Measurements from ENCODE around the gene PRMT5. TPM values are rescaled to one million over a fixed set of nuclear protein-coding genes. Genes with fewer than 3 reads are reported as not detected.

The PRMT5 gene
- total RNA-seq, 1 donor from 2014 or later, result 118 TPM

DNA sequence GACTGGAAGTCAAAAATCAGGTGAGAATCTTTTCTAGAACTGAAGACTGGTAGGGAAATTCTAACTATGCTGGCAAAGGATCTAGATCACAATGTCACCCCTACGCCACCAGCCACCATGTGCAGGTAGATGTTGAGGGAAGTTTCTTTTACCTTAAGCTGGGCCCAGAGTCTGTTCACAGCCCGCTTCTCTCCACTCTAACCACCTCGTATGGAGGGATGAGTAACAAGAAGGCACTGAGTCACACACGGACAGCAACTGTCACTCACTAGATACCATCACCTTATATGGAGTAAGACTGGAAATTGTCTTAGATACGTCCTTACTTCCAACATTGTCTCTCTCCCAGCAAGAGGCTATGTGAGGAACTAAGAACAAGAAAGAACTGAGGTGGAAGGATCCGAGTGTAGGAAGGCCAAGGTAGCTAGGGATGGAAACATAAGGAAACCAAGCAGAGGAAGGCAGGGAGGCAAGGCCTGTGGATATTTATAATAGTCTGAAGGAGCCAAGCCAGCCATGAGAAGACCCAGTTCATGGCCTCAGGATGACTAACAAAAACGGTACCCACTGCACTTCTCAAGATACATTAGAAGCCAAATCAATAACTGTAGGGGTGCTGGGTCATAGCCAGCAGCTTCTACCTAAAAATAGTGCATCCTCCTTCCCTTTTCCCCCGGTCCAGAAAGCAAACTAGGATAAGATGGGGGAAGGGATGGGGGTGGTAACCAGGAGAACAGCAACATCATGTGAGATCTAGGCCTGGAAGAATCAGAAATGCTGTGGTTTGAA lies 30.7 kb downstream of the PRMT5 start:
- no peak overlapping the region for H3K27ac ChIP-seq
- no peak for DNase-seq (ENCODE audit: low spot score in 2 of 2)

DNA sequence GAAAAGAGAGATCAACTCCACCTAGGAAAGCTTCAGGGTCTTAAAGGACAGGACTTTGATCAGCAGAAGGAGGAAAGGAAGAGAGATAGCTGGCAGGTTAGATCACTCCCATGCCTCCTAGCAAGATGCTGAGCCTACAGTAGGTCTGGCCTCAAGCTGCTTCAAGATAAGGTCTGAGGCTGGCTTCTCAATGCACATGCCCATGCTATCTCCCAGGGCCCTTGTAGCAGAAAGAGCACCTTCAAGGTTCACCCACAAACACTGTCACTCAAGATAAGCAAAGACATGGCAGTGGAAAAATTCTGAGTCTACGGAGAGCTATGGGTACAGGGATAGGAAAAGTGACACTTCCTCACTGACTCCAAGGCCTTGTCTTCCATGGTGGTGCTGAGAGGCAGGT lies 31.8 kb downstream of the PRMT5 start:
- no peak for DNase-seq (ENCODE audit: low spot score in 2 of 2)
- Histone ChIP-seq H3K4me1 (no peaks in the 10 kb centered on the region), H3K27me3 (no peaks in the 10 kb centered on the region), H3K27ac (no peak overlapping the region), H3K4me3 (no peak overlapping the region), H3K36me3 (peaks cover 16 to 25% of the 10 kb centered on the region in 2 donors), H3K9me3 (no peaks in the 10 kb centered on the region)
- TF ChIP-seq, protein P1, sequence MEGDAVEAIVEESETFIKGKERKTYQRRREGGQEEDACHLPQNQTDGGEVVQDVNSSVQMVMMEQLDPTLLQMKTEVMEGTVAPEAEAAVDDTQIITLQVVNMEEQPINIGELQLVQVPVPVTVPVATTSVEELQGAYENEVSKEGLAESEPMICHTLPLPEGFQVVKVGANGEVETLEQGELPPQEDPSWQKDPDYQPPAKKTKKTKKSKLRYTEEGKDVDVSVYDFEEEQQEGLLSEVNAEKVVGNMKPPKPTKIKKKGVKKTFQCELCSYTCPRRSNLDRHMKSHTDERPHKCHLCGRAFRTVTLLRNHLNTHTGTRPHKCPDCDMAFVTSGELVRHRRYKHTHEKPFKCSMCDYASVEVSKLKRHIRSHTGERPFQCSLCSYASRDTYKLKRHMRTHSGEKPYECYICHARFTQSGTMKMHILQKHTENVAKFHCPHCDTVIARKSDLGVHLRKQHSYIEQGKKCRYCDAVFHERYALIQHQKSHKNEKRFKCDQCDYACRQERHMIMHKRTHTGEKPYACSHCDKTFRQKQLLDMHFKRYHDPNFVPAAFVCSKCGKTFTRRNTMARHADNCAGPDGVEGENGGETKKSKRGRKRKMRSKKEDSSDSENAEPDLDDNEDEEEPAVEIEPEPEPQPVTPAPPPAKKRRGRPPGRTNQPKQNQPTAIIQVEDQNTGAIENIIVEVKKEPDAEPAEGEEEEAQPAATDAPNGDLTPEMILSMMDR (IDR thresholded peaks at IDR 0.05), result no peak
- intact Hi-C loops (cut with DNase I), result no loop called here

More for the DNA sequence above, 30.7 kb downstream of the PRMT5 start:
- Histone ChIP-seq H3K36me3 (peaks cover 27 to 36% of the 10 kb centered on the region in 2 donors), H3K9me3 (no peaks in the 10 kb centered on the region), H3K4me1 (no peaks in the 10 kb centered on the region), H3K4me3 (no peak overlapping the region), H3K27me3 (no peaks in the 10 kb centered on the region)
- TF ChIP-seq, protein P1 (IDR thresholded peaks at IDR 0.05), result no peak
- intact Hi-C loops (cut with DNase I), result no loop called here

DNA sequence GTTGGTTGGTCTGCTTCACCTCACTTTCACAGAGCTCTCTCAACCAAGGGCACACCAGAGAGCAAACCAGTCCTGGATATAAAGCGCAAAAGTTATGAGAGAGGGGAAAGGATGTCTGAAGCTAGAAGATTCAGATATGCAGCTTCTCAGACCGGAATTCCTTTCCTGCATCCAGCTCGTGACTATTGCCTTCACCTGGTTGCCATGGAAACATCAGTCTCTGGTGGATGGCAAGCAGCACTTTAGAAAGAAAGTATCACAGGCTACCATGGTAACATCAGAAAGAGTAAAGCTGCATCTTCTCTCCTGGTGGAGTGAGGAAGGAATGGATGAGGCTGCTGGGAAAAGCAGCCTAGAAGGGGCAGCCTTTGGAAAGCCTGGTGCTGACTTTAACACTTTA lies 32.4 kb downstream of the PRMT5 start:
- TF ChIP-seq, protein P1 (IDR thresholded peaks at IDR 0.05), result no peak
- H3K4me1 ChIP-seq, result no peaks in the 10 kb centered on the region

DNA sequence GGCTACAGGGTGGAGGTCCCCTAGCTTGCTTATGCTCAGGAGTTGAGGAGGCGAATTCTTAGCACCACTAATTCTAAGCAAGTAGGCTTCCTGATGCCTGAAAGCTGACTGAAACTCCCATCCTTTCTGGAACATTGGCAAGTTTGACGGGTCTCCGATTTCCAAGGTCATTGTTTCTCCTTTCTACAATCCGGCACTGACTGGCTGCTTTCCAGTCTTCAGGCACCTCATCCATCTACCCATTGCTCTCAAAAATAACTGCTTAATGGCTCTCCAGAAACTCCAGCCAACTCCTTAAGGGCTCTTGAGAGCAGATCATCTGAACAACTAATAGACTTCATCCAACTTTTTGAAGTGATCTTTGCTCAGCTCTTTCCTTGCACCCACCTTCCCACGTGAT lies 32.8 kb downstream of the PRMT5 start:
- DNase-seq (ENCODE audit: low spot score in 2 of 2), result no peak
- Histone ChIP-seq H3K27ac (no peak overlapping the region), H3K36me3 (peaks cover 7 to 15% of the 10 kb centered on the region in 2 donors), H3K4me3 (no peak overlapping the region), H3K9me3 (no peaks in the 10 kb centered on the region), H3K4me1 (no peaks in the 10 kb centered on the region), H3K27me3 (no peaks in the 10 kb centered on the region)
- intact Hi-C loops (cut with DNase I), result no loop called here
- TF ChIP-seq, protein P1 (IDR thresholded peaks at IDR 0.05), result no peak

More for the DNA sequence above, 32.4 kb downstream of the PRMT5 start:
- H3K27ac ChIP-seq, result no peak overlapping the region
- H3K36me3 ChIP-seq, result peaks cover 11 to 19% of the 10 kb centered on the region in 2 donors
- intact Hi-C loops (cut with DNase I), result no loop called here
- no peak for DNase-seq (ENCODE audit: low spot score in 2 of 2)
- H3K27me3 ChIP-seq, result no peaks in the 10 kb centered on the region
- H3K9me3 ChIP-seq, result no peaks in the 10 kb centered on the region
- no peak overlapping the region for H3K4me3 ChIP-seq

DNA sequence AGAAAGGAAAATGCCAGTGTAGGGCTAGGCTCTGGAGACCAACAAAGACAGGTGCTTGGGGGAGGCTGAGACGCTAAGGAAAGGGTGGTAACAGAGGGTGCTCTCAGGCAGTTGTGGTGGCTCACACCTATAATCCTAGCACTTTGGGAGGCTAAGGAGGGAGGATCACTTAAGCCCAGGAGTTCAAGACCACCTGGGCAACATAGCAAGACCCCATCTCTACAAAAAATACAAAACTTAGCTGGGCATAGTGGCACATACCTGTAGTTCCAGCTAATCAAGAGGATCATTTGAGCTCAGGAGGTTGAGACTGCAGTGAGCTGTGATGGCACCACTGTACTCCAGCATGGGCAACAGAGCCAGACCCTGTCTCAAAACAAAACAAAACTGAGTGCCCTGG lies 33.8 kb downstream of the PRMT5 start:
- Histone ChIP-seq H3K9me3 (no peaks in the 10 kb centered on the region), H3K36me3 (peaks cover 0 to 5% of the 10 kb centered on the region in 2 donors), H3K4me1 (no peaks in the 10 kb centered on the region), H3K27me3 (no peaks in the 10 kb centered on the region), H3K4me3 (no peak overlapping the region), H3K27ac (no peak overlapping the region)
- no peak for DNase-seq (ENCODE audit: low spot score in 2 of 2)
- intact Hi-C loops (cut with DNase I), result no loop called here
- TF ChIP-seq, protein P1 (IDR thresholded peaks at IDR 0.05), result no peak
